ENCODE measurements around the gene SPTBN4.

SPTBN4 gene

DNA sequence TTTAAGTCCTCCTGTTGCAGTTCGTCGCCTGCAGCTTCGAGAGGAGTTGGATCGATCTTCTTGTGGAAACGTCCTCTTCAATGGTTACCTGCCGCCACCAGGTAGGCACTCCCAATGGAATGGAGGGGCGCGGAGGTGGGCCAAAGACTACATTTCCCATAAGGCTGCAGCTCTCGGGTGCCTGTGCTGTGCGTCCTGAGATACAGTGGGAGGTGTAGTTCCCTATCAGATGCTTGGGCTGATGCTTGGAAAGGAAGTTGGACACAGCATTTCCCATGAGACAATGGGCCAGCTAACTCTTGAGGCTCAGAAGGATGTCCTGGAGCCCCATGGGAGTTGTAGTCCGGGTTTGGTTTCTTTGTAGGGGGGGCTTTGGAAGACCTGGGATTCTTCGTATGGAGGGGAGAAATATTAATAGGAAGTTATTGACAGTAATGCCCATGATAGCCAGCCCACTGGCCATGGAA is 111.7 kb downstream of the SPTBN4 start:
- H3K27me3 Mint-ChIP-seq: no peaks in the 10 kb centered on the region
- peak overlapping the region; percentile 86 for H3K4me3 Mint-ChIP-seq
- peaks cover 24% of the 10 kb centered on the region for H3K4me1 Mint-ChIP-seq (ENCODE audit: low read depth)
- H3K9me3 Mint-ChIP-seq: no peaks in the 10 kb centered on the region
- peaks cover 47% of the 10 kb centered on the region for H3K36me3 Mint-ChIP-seq (ENCODE audit: low read depth)
- H3K27ac Mint-ChIP-seq: no peak overlapping the region
- no peak for DNase-seq

DNA sequence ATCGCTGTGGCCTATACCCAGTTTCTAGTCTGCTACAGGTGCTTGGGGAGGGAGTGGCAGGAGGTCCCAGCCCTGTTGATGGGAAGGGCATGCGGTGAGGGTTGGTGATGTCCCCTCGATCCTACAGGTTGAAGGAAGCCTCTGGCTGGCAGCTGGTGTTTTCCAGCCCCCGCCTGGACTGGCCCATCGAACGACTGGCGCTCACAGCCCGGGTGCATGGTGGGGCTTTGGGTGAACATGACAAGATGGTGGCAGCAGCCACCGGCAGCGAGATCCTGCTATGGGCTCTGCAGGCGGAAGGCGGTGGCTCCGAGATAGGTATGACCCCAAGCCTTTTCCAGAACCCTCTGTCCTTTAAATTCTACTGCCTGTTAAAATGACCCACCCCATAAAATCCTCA is 113.8 kb downstream of the SPTBN4 start:
- no peaks in the 10 kb centered on the region for H3K9me3 Mint-ChIP-seq
- H3K4me3 Mint-ChIP-seq: no peak overlapping the region
- peaks cover 68% of the 10 kb centered on the region for H3K36me3 Mint-ChIP-seq (ENCODE audit: low read depth)
- peaks cover 22% of the 10 kb centered on the region for H3K4me1 Mint-ChIP-seq (ENCODE audit: low read depth)
- no peak for DNase-seq
- H3K27ac Mint-ChIP-seq: no peak overlapping the region
- no peaks in the 10 kb centered on the region for H3K27me3 Mint-ChIP-seq

DNA sequence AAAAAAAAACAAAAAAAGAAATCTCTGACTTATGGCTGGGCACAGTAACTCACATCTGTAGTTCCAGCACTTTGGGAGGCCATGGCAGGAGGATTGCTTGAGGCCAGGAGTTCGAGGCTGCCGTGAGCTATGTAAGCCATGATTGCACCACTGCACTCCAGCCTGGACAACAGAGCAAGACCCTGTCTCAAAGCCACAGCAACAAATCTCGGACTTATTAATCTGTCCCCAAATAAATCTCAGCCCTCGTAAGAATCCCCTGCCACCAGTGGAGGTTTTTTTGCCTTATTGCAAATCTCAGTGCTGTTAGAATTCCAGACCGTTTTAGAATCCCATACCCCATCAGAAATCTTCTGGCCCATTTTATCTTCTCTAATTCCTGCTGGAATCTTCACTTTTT is 114.7 kb downstream of the SPTBN4 start:
- Mint-ChIP-seq H3K4me3 (no peak overlapping the region), H3K4me1 (ENCODE audit: low read depth) (peaks cover 21% of the 10 kb centered on the region), H3K27ac (no peak overlapping the region)

DNA sequence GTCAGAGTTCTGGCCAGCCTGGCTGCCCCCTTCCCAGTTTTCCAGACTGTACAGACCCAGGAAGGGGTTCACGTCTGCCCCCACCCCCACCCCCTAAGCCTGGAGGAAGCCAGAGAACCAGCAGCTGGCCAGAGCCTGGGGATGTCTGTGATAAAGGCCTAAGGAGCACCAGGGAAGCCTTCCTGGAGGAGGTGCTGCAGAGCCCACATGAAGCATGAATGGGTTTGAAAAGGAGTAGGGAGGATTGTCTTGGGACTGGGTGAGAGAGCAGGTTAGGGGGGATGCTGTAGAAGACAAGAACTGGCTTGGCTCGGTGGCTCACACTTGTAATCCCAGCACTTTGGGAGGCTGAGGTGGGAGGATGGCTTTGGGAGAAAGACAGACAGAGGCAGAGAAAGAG is 115.7 kb downstream of the SPTBN4 start:
- no peaks in the 10 kb centered on the region for H3K9me3 Mint-ChIP-seq
- H3K27ac Mint-ChIP-seq: no peak overlapping the region
- peaks cover 21% of the 10 kb centered on the region for H3K4me1 Mint-ChIP-seq (ENCODE audit: low read depth)
- no peak for DNase-seq
- H3K4me3 Mint-ChIP-seq: no peak overlapping the region
- peaks cover 83% of the 10 kb centered on the region for H3K36me3 Mint-ChIP-seq (ENCODE audit: low read depth)
- no peaks in the 10 kb centered on the region for H3K27me3 Mint-ChIP-seq

More for the DNA sequence above, 114.7 kb downstream of the SPTBN4 start:
- peaks cover 77% of the 10 kb centered on the region for H3K36me3 Mint-ChIP-seq (ENCODE audit: low read depth)
- DNase-seq: no peak
- H3K9me3 Mint-ChIP-seq: no peaks in the 10 kb centered on the region
- H3K27me3 Mint-ChIP-seq: no peaks in the 10 kb centered on the region

DNA sequence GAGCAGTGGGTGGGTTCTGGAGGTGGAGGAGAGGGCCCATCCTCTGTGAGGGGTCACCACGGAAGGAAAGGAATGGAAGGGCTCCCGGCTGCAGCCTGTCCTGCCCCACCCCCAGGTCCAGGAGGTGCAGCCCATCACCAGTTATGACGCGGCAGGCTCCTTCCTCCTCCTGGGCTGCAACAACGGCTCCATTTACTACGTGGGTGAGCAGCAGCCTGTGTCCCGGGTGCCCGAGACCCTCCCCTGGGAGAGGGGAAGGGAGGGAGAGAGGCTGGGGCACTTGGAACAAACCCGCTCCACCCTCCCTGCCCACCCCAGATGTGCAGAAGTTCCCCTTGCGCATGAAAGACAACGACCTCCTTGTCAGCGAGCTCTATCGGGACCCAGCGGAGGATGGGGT is 116.5 kb downstream of the SPTBN4 start:
- DNase-seq: no peak
- Mint-ChIP-seq H3K27me3 (no peaks in the 10 kb centered on the region), H3K27ac (no peak overlapping the region), H3K9me3 (no peaks in the 10 kb centered on the region), H3K4me3 (no peak overlapping the region), H3K4me1 (ENCODE audit: low read depth) (peaks cover 12% of the 10 kb centered on the region), H3K36me3 (ENCODE audit: low read depth) (peaks cover 84% of the 10 kb centered on the region)

DNA sequence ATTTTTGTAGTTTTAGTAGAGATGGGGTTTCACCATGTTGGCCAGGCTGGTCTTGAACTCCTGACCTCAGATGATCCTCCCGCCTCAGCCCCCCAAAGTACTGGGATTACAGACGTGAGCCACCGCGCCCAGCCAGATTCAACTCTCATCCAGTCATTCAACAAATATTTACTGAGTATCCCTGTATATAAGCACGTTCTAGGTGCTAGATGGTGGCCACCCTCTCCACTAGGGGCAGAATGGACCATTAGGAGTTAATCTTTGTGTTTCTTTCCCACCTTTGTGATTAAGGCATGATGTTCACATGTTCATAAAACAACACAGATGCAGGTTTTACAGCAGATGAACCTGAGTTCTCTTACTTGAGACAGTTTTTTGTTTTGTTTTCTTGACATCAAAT is 117.2 kb downstream of the SPTBN4 start:
- Mint-ChIP-seq H3K4me3 (no peak overlapping the region), H3K4me1 (ENCODE audit: low read depth) (peaks cover 8% of the 10 kb centered on the region), H3K9me3 (no peaks in the 10 kb centered on the region), H3K27me3 (no peaks in the 10 kb centered on the region), H3K27ac (peak overlapping the region; percentile 15), H3K36me3 (ENCODE audit: low read depth) (peaks cover 87% of the 10 kb centered on the region)
- no peak for DNase-seq

DNA sequence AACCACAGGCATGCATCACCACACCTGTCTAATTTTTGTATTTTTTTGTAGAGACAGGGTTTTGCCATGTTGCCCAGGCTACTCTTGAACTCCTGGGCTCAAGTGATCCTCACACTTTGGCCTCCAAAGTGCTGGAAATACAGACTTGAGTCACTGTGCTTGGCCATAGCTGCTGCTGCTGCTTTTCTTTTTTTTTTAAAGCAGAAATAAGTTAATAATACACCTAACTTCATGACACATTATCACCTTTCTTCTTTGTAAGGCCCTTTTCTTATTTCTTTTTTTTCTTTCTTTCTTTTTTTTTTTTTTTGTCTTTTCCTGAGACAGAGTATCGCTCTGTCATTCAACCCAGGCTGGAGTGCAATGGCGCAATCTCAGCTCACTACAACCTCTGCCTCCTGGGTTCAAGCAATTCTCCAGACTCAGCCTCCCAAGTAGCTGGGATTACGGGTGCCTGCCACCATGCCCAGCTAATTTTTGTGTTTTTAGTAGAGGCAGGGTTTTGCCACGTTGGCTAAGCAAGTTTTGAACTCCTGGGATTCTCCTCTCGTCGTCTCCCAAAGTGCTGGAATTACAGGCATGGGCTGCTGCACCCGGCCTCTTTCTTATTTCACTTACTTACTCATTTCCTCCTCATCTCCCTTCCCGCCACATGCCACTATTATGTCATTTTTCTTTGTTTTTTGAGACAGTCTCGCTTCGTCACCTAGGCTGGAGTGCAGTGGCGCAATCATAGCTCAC is 118.6 kb downstream of the SPTBN4 start:
- no peak overlapping the region for H3K4me3 Mint-ChIP-seq
- no peaks in the 10 kb centered on the region for H3K9me3 Mint-ChIP-seq
- DNase-seq: no peak
- H3K36me3 Mint-ChIP-seq (ENCODE audit: low read depth): peaks cover 85% of the 10 kb centered on the region
- H3K27me3 Mint-ChIP-seq: no peaks in the 10 kb centered on the region
- H3K27ac Mint-ChIP-seq: peak overlapping the region; percentile 27
- peaks cover 8% of the 10 kb centered on the region for H3K4me1 Mint-ChIP-seq (ENCODE audit: low read depth)

DNA sequence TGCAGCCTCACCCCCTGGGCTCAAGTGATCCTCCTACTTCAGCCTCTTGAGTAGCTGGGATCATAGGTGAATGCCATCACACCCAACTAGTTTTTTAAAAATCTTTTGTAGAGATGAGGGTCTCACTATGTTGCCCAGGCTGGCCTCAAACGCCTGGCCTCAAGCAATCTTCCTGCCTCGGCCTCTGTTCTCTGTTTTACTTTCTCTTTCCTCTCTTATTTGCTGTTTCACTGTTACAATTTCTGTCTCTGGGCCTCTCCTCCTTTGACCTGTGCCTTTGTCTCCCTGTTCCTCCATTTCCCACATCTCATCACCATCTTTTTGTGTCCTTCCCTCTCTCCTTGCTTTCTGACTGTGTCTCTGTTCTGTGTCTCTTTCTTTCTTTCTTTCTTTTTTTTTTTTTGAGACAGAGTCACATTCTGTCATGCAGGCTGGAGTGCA is 119.2 kb downstream of the SPTBN4 start:
- H3K27me3 Mint-ChIP-seq: no peaks in the 10 kb centered on the region
- H3K27ac Mint-ChIP-seq: peak overlapping the region; percentile 27
- peaks cover 8% of the 10 kb centered on the region for H3K4me1 Mint-ChIP-seq (ENCODE audit: low read depth)
- no peak overlapping the region for H3K4me3 Mint-ChIP-seq
- peaks cover 84% of the 10 kb centered on the region for H3K36me3 Mint-ChIP-seq (ENCODE audit: low read depth)
- DNase-seq: no peak
- H3K9me3 Mint-ChIP-seq: no peaks in the 10 kb centered on the region

DNA sequence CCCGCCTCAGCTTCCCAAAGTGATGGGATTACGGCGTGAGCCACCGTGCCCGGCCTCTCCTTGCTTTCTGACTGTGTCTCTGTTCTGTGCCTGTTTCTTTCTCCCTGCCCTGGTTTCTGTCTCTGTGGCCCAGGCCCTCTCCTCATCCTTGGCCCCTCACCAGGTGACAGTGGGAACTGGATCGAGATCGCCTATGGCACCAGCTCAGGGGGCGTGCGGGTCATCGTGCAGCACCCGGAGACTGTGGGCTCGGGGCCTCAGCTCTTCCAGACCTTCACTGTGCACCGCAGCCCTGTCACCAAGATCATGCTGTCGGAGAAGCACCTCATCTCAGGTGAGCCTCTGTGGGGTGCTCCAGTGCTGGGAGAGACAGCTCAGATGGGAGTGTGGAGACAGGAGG is 119.8 kb downstream of the SPTBN4 start:
- Mint-ChIP-seq H3K4me1 (ENCODE audit: low read depth) (peaks cover 8% of the 10 kb centered on the region), H3K4me3 (no peak overlapping the region), H3K36me3 (ENCODE audit: low read depth) (peaks cover 83% of the 10 kb centered on the region), H3K27ac (no peak overlapping the region), H3K27me3 (no peaks in the 10 kb centered on the region), H3K9me3 (no peaks in the 10 kb centered on the region)
- no peak for DNase-seq

DNA sequence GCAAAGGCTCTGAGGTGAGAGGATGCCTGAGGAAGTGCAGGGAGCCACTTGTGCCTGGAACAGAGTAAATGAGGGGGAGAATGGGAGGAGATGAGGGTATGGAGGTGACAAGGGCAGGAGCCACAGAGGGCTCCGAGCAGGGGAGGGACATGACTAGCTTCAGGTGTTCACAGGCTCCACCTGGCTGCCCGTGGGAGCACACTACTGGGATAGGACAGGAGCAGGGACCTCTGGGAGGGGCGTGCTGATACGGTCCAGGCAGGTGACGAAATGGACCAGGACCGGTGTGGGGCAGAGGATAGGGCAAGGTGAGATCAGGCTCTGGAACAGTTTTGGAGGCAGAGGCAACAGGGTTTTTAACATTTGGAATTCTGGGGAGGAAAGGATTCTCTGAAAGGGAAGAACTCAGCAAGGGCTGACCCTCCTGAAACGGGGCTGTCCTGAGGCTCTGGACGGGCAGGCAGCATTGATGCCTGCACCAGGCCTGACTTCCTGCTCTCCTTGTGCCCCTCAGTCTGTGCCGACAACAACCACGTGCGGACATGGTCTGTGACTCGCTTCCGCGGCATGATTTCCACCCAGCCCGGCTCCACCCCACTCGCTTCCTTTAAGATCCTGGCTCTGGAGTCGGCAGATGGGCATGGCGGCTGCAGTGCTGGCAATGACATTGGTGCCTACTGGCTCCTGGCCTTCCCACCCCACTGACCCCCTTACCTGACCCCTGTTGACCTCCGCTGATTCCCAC is 121.5 kb downstream of the SPTBN4 start:
- no peaks in the 10 kb centered on the region for H3K27me3 Mint-ChIP-seq
- no peak overlapping the region for H3K27ac Mint-ChIP-seq
- no peak overlapping the region for H3K4me3 Mint-ChIP-seq
- no peaks in the 10 kb centered on the region for H3K9me3 Mint-ChIP-seq
- peaks cover 8% of the 10 kb centered on the region for H3K4me1 Mint-ChIP-seq (ENCODE audit: low read depth)
- H3K36me3 Mint-ChIP-seq (ENCODE audit: low read depth): peaks cover 69% of the 10 kb centered on the region
- DNase-seq: no peak

DNA sequence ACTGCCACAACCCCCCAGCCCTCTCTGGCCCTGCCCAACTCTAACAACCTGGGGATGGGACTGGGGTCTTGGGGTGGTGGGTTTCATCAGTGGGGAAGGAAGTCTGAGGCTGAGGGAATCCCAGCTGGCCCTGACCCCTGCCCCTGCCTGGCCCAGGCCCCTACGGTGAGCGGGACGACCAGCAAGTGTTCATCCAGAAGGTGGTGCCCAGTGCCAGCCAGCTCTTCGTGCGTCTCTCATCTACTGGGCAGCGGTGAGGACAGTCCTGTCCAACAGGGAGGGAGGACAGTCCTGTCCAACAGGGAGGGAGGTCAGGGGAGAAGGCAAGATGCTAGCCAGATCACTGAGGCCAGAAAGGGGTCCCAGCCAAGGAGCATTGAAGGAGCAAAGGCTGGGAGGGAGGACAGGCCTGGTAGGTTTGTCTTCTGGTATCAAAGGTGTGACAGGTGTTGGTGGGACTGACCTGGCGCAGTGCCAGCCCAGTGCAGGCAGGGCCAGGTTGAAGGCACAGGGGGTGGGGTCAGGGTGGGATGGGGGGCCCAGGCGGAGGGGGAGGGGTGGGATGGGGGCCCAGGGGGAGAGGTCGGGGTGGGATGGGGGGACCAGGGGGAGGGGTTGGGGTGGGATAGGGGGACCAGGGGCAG is 122.2 kb downstream of the SPTBN4 start:
- Mint-ChIP-seq H3K9me3 (no peaks in the 10 kb centered on the region), H3K4me3 (no peak overlapping the region), H3K27me3 (no peaks in the 10 kb centered on the region), H3K36me3 (ENCODE audit: low read depth) (peaks cover 63% of the 10 kb centered on the region), H3K4me1 (ENCODE audit: low read depth) (peaks cover 8% of the 10 kb centered on the region), H3K27ac (no peak overlapping the region)
- no peak for DNase-seq

DNA sequence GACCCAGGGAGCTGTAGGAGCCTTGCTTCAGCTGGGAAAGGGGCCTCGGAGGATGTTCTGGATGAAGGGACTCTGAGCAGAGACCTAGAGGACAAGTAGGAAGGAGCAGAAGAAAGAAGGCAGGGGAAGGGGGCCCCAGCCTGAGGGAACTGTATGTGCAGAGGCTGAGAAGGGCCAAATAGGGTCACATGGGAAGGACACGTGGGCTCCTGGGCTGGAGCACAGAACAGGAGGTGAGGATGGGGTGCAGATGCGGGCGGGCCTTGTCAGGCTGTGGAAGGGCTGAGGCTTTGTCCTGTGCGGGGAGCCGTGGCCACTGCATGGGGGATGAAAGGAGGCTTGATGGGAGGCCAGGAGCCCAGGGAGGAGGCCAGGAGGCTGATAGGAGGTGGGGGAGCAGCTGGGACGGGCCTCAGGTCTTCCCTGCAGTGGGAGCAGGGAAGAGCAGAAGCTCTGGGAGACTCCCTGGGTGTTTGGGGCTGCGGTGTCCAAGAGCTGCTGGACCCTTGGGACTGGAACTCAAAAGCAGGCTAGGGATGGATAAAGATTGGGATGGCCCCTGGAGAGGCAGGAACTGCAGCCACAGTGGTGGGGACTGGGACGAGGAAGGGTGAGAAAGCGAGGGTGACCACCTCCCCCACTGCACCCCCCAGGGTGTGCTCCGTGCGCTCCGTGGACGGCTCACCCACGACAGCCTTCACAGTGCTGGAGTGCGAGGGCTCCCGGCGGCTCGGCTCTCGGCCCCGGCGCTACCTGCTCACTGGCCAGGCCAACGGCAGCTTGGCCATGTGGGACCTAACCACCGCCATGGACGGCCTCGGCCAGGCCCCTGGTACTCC is 123.0 kb downstream of the SPTBN4 start:
- Mint-ChIP-seq H3K4me3 (no peak overlapping the region), H3K27me3 (no peaks in the 10 kb centered on the region), H3K9me3 (no peaks in the 10 kb centered on the region), H3K27ac (no peak overlapping the region), H3K36me3 (ENCODE audit: low read depth) (peaks cover 55% of the 10 kb centered on the region), H3K4me1 (ENCODE audit: low read depth) (peaks cover 16% of the 10 kb centered on the region)
- DNase-seq: no peak

DNA sequence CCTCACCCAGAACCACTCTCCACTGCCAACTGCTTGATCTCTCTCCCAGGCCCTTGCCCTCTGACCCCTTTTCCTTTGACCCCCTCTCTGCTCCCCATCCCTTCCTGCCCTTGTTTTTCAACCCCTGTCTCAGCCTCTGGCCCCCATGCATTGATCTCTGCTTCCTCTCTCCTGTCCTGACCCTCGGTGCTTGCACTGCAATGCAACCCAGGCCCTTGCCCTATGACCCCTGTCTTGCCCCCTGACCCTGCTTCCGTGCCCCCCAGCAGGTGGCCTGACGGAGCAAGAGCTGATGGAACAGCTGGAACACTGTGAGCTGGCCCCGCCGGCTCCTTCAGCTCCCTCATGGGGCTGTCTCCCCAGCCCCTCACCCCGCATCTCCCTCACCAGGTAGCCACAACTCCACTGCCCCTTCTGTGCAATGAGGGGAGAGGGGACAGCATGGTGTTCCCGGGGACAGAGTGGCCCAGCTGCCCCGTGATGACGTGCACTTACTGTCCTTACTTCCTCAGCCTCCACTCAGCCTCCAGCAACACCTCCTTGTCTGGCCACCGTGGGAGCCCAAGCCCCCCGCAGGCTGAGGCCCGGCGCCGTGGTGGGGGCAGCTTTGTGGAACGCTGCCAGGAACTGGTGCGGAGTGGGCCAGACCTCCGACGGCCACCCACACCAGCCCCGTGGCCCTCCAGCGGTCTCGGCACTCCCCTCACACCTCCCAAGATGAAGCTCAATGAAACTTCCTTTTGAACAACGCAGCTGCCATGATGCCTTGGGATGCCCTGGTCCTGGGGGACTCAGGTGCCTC is 123.9 kb downstream of the SPTBN4 start:
- DNase-seq: no peak
- peaks cover 47% of the 10 kb centered on the region for H3K36me3 Mint-ChIP-seq (ENCODE audit: low read depth)
- peak overlapping the region; percentile 31 for H3K27ac Mint-ChIP-seq
- H3K27me3 Mint-ChIP-seq: no peaks in the 10 kb centered on the region
- no peaks in the 10 kb centered on the region for H3K9me3 Mint-ChIP-seq
- peaks cover 18% of the 10 kb centered on the region for H3K4me1 Mint-ChIP-seq (ENCODE audit: low read depth)
- H3K4me3 Mint-ChIP-seq: no peak overlapping the region

Data from activated T-cell treated with anti-CD3 and anti-CD28 coated beads, Interleukin-2, amount 50 U/mL, for 24 hours (primary cell).